D721Med (cell line): ENCODE data around the gene YRDC.

Source experiments
- DNase-seq: peaks from one replicate; pipeline ENCODE4 v3.0.0; 2011; ENCODE audit warnings: low spot score; ENCODE audit not compliant: insufficient read length
- FAIRE-seq: peaks from 2 replicates; lab custom pipeline; 2011; peaks lifted over from hg19 to GRCh38; lab: Jason Lieb, UNC
- CTCF ChIP-seq: IDR thresholded peaks from 2 replicates; pipeline ENCODE4 v1.5.1; 2012; ENCODE audit warnings: mild to moderate bottlenecking, control low read depth; ENCODE audit not compliant: insufficient read depth; ENCODE audit errors: missing control alignments

YRDC gene

DNA sequence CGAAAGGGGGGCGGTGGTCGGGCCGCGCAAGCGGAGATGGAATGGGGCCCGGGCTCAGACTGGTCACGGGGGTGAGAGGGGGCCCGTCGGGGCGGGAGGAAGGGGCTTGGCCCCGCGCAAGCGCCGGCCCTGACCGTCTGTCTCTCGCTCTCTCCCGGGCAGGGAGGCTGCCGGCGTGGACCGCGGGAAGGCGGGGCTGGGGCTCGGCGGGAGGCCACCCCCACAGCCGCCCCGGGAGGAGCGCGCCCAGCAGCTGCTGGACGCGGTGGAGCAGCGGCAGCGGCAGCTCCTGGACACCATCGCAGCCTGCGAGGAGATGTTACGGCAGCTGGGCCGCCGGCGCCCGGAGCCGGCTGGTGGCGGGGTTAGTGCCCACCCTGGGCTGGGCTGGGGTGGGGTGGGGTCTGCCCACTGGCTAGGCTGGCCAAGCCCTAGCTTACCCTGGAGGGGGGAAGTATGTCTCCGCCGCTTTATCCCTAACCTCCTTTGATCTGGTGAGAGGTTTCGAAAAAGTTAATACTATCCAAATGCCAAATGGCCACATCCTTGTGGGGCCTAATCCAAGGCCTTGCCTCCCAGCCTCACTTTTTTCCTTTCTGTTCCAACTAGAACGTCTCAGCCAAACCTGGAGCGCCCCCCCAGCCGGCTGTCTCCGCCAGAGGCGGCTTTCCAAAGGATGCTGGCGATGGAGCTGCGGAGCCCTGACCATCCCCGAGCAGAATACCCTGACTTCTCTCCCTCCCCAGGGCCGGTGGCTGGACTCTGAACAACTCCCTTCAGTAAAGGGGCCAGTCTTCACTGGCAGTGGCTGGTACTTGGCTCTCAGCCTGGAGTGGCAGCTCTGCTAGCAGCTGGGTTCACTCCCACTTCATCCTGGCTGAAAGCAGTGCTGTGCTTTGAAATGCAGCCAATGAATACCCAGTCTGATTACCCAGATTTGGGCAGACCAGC, 636 bp upstream of the YRDC start:
- DNase-seq (peak; percentile 77), FAIRE-seq (no peak)
- no peak for TF ChIP-seq CTCF

DNA sequence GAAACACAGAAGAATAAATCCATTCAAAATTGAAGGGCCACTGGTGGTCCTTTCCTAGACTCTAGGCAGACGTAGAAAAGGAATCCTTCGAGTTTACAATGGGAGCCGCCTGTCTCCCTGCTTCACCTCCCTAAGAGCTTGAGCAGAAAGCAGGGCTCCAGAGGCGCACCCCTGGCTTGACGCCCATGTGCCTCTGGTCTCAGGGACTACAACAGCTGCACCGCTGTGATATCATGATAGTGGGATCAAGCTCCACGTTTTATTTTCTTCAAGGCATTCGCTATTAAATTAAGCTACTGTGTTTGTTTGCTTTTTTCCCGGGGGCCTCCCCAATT, 821 bp downstream of the YRDC start:
- FAIRE-seq (no peak), DNase-seq (no peak)
- TF ChIP-seq CTCF, result no peak

- TF ChIP-seq CTCF, result no peak
- DNase-seq (no peak), FAIRE-seq (no peak)
These were observed 5.6 kb downstream of the YRDC start for GRCh38 chr1:37802439-37802838.

GRCh38 chr1:37797750-37798345, 10.2 kb downstream of the YRDC start:
- TF ChIP-seq CTCF, result no peak
- DNase-seq (no peak), FAIRE-seq (no peak)

GRCh38 chr1:37795340-37796125, 12.5 kb downstream of the YRDC start:
- FAIRE-seq, result no peak
- DNase-seq, result no peak
- TF ChIP-seq CTCF, result no peak

GRCh38 chr1:37794372-37795339, 13.4 kb downstream of the YRDC start:
- peak; percentile 23 for TF ChIP-seq CTCF
- FAIRE-seq (no peak), DNase-seq (no peak)
